PC-9 (cell line): ENCODE results near the gene CNTN4. TPM values are rescaled to one million over a fixed set of nuclear protein-coding genes. Genes with fewer than 3 reads are reported as not detected.

ENCODE experiments used
- BruUV-seq: library from RNA; stranded (reverse); fragments of 400-500 nt; replicated peaks from 2 replicates; lab custom pipeline; 2021; lab: Mats Ljungman, UMichigan
- CTCF ChIA-PET: fragments of 300-600 bp; sonication (Branson Sonifier 250); formaldehyde crosslinking; loops from one replicate; lab custom pipeline; 2022; ENCODE audit warnings: antibody characterized with exemption; lab: Charles Lee
- POLR2A ChIA-PET: fragments of 300-600 bp; sonication (Branson Sonifier 250); formaldehyde crosslinking; loops from one replicate; lab custom pipeline; 2022; ENCODE audit warnings: antibody characterized with exemption; ENCODE audit not compliant: unreplicated experiment; lab: Charles Lee
- DNase-seq, 2 experiments: peaks; one replicate each; pipeline versions ENCODE4 v3.0.0 to v3.0.0-alpha.2; 2015 to 2022; ENCODE audit warnings: mixed read lengths in 1 of 2
- H2AFZ ChIP-seq: fragments of 200-600 bp; sonication (generic); 2 replicates; pipeline ENCODE4 v1.8.1; 2017; ENCODE audit warnings: antibody characterized with exemption
- H3F3A ChIP-seq: fragments of 200-600 bp; sonication (generic); 2 replicates; pipeline ENCODE4 v1.8.1; 2017; ENCODE audit warnings: antibody characterized with exemption, mild to moderate bottlenecking, low read depth; ENCODE audit not compliant: insufficient read depth
- H3K27ac ChIP-seq: fragments of 200-600 bp; sonication (generic); 2 replicates; pipeline ENCODE4 v1.6.1; 2016; ENCODE audit warnings: mixed run types
- H3K27me3 ChIP-seq: fragments of 200-600 bp; sonication (generic); 2 replicates; pipeline ENCODE4 v1.6.1; 2016; ENCODE audit warnings: low read depth, mixed run types; ENCODE audit not compliant: insufficient read depth
- H3K36me3 ChIP-seq: fragments of 200-600 bp; sonication (generic); 2 replicates; pipeline ENCODE4 v1.6.1; 2016; ENCODE audit warnings: low read depth, mixed run types
- H3K4me1 ChIP-seq: fragments of 200-600 bp; sonication (generic); replicated peaks from 2 replicates; pipeline ENCODE4 v1.6.1; 2016; ENCODE audit warnings: mixed run types; ENCODE audit not compliant: insufficient read depth
- H3K4me2 ChIP-seq: fragments of 200-600 bp; sonication (generic); 2 replicates; pipeline ENCODE4 v1.6.1; 2017; ENCODE audit warnings: mixed run types
- H3K4me3 ChIP-seq: fragments of 200-600 bp; sonication (generic); 2 replicates; pipeline ENCODE4 v1.6.1; 2016; ENCODE audit warnings: mixed run types
- H3K79me2 ChIP-seq: fragments of 200-600 bp; sonication (generic); 2 replicates; pipeline ENCODE4 v1.6.1; 2017; ENCODE audit warnings: low read depth, mixed run types
- H3K9me2 ChIP-seq: fragments of 200-600 bp; sonication (generic); 2 replicates; pipeline ENCODE4 v1.8.1; 2017; ENCODE audit warnings: mild to moderate bottlenecking; ENCODE audit not compliant: insufficient read depth
- H3K9me3 ChIP-seq: fragments of 200-600 bp; sonication (generic); 2 replicates; pipeline ENCODE4 v1.8.1; 2016; ENCODE audit warnings: low read depth; ENCODE audit not compliant: insufficient read depth
- H4K20me1 ChIP-seq: fragments of 200-600 bp; sonication (generic); 2 replicates; pipeline ENCODE4 v1.8.1; 2017; ENCODE audit not compliant: insufficient read depth
- CTCF ChIP-seq: fragments of 200-600 bp; sonication (generic); conservative IDR thresholded peaks from 2 replicates; pipeline ENCODE4 v1.6.1; 2017; ENCODE audit warnings: mixed run types, antibody characterized with exemption, mild to moderate bottlenecking, moderate library complexity
- EZH2 ChIP-seq: fragments of 200-600 bp; sonication (generic); IDR thresholded peaks from 2 replicates; pipeline ENCODE4 v1.8.0; 2017; ENCODE audit warnings: antibody characterized with exemption, low read depth
- intact Hi-C: fragments of 100-400 bp; cut with micrococcal nuclease; formaldehyde crosslinking; loops from one replicate; pipeline ENCODE4 v1.10.0; 2022; ENCODE audit not compliant: unreplicated experiment
- total RNA-seq: library from RNA; stranded (reverse); gene quantifications from 2 replicates; pipeline ENCODE4 v1.2.3, GENCODE V29; 2021

CNTN4 gene
- total RNA-seq, 1 experiment from 2014 or later = not detected

- no TSS peak for BruUV-seq
- H3K4me2 ChIP-seq = no peak overlapping the region
- no peaks in the 10 kb centered on the region for H3K36me3 ChIP-seq
- no peak overlapping the region for H2AFZ ChIP-seq
- H4K20me1 ChIP-seq = no peaks in the 10 kb centered on the region
- H3K27ac ChIP-seq = no peak overlapping the region
- CTCF ChIA-PET = no interaction called here
- no peak for DNase-seq
- intact Hi-C loops = no loop called here
- H3K4me1 ChIP-seq = no peaks in the 10 kb centered on the region
- peaks cover 15% of the 10 kb centered on the region for H3K27me3 ChIP-seq
- POLR2A ChIA-PET = no interaction called here
- H3F3A ChIP-seq = no peaks in the 10 kb centered on the region
- no peaks in the 10 kb centered on the region for H3K9me3 ChIP-seq
- H3K9me2 ChIP-seq = no peaks in the 10 kb centered on the region
- no peaks in the 10 kb centered on the region for H3K79me2 ChIP-seq
- TF ChIP-seq EZH2 (no peak), CTCF (no peak)
- H3K4me3 ChIP-seq = no peak overlapping the region
Observed at GRCh38 chr3:3102751-3103150, 1004.1 kb downstream of the CNTN4 start.

DNA sequence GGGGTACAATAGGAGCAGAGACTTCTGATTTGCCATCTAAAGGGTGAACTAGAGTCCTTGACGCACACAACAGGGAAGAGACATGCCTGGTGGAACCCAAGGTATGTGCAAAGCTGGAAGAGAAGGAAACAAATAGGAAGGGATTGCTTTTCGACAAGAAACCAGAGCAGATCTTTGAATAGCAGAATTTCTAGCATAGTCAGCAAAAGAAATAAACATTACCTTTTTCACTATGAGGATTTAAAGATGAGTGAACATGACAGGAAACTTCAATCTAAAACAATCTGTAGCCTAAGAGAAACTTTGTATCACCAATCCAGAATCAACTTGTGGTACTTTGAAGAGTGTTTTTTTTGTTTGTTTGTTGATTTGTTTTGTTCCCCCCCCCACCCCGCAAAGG is 1006.6 kb downstream of the CNTN4 start:
- no peaks in the 10 kb centered on the region for H3K4me1 ChIP-seq

GRCh38 chr3:3105815-3106214 is 1007.1 kb downstream of the CNTN4 start:
- no peaks in the 10 kb centered on the region for H3F3A ChIP-seq
- no peaks in the 10 kb centered on the region for H3K79me2 ChIP-seq
- no peaks in the 10 kb centered on the region for H3K36me3 ChIP-seq
- H3K9me3 ChIP-seq = no peaks in the 10 kb centered on the region
- TF ChIP-seq CTCF = no peak
- TF ChIP-seq EZH2 = no peak
- H3K9me2 ChIP-seq = no peaks in the 10 kb centered on the region
- no peak overlapping the region for H3K4me2 ChIP-seq
- H2AFZ ChIP-seq = no peak overlapping the region
- H3K27ac ChIP-seq = no peak overlapping the region
- H4K20me1 ChIP-seq = no peaks in the 10 kb centered on the region
- H3K4me3 ChIP-seq = no peak overlapping the region
- ChIA-PET CTCF (no interaction called here), POLR2A (no interaction called here)
- no peaks in the 10 kb centered on the region for H3K4me1 ChIP-seq
- no TSS peak for BruUV-seq
- DNase-seq = no peak
- intact Hi-C loops = no loop called here
- H3K27me3 ChIP-seq = peaks cover 15% of the 10 kb centered on the region; the same call in 1 of the 2 replicates

More for the DNA sequence above, 1006.6 kb downstream of the CNTN4 start:
- Histone ChIP-seq H3K4me3 (no peak overlapping the region), H3F3A (no peaks in the 10 kb centered on the region), H4K20me1 (no peaks in the 10 kb centered on the region), H3K4me2 (no peak overlapping the region), H2AFZ (no peak overlapping the region), H3K79me2 (no peaks in the 10 kb centered on the region), H3K27ac (no peak overlapping the region), H3K36me3 (no peaks in the 10 kb centered on the region), H3K9me2 (no peaks in the 10 kb centered on the region), H3K27me3 (peaks cover 15% of the 10 kb centered on the region), H3K9me3 (no peaks in the 10 kb centered on the region)
- no peak for TF ChIP-seq EZH2
- no peak for TF ChIP-seq CTCF
- no peak for DNase-seq
- intact Hi-C loops = no loop called here
- BruUV-seq = no TSS peak
- POLR2A ChIA-PET = no interaction called here
- CTCF ChIA-PET = no interaction called here
